ENCODE data around the gene MCC. TPM values are rescaled to one million over a fixed set of nuclear protein-coding genes. Genes with fewer than 3 reads are reported as not detected.

MCC gene
- total RNA-seq, 1 donor from 2014 or later, result 47.9 TPM

DNA sequence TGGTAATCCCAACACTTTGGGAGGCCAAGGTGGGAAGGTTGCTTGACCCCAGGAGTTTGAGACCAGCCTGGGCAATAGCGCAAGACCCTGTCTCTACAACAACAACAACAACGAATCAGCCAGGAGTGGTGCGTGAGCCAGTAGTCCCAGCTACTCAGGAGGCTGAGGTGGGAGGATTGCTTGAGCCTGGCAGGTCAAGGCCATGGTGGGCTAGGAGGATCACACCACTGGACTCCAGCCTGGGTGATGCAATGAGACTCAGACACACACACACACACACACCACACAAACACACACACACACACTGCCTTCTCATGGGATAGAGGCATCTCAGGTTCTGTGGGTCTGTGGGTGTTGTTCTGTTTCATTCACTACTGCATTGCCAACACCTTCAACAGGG, 396.6 kb downstream of the MCC start:
- Histone ChIP-seq H3K36me3 (no peaks in the 10 kb centered on the region), H3K27me3 (no peaks in the 10 kb centered on the region), H3K4me3 (no peak overlapping the region), H3K27ac (no peak overlapping the region), H3K4me1 (peaks cover 29% of the 10 kb centered on the region), H3K9me3 (no peaks in the 10 kb centered on the region)
- TF ChIP-seq POLR2AphosphoS5 (IDR thresholded peaks at IDR 0.05; ENCODE audit: insufficient read depth in 1 of 2, low read depth in 1 of 2), result no peak
- no peak for TF ChIP-seq POLR2A (IDR thresholded peaks at IDR 0.05)
- TF ChIP-seq, protein P1, sequence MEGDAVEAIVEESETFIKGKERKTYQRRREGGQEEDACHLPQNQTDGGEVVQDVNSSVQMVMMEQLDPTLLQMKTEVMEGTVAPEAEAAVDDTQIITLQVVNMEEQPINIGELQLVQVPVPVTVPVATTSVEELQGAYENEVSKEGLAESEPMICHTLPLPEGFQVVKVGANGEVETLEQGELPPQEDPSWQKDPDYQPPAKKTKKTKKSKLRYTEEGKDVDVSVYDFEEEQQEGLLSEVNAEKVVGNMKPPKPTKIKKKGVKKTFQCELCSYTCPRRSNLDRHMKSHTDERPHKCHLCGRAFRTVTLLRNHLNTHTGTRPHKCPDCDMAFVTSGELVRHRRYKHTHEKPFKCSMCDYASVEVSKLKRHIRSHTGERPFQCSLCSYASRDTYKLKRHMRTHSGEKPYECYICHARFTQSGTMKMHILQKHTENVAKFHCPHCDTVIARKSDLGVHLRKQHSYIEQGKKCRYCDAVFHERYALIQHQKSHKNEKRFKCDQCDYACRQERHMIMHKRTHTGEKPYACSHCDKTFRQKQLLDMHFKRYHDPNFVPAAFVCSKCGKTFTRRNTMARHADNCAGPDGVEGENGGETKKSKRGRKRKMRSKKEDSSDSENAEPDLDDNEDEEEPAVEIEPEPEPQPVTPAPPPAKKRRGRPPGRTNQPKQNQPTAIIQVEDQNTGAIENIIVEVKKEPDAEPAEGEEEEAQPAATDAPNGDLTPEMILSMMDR (IDR thresholded peaks at IDR 0.05), result no peak
- DNase-seq (ENCODE audit: extremely low spot score in 2 of 2), result no peak
- intact Hi-C loops (cut with DNase I), result no loop called here

DNA sequence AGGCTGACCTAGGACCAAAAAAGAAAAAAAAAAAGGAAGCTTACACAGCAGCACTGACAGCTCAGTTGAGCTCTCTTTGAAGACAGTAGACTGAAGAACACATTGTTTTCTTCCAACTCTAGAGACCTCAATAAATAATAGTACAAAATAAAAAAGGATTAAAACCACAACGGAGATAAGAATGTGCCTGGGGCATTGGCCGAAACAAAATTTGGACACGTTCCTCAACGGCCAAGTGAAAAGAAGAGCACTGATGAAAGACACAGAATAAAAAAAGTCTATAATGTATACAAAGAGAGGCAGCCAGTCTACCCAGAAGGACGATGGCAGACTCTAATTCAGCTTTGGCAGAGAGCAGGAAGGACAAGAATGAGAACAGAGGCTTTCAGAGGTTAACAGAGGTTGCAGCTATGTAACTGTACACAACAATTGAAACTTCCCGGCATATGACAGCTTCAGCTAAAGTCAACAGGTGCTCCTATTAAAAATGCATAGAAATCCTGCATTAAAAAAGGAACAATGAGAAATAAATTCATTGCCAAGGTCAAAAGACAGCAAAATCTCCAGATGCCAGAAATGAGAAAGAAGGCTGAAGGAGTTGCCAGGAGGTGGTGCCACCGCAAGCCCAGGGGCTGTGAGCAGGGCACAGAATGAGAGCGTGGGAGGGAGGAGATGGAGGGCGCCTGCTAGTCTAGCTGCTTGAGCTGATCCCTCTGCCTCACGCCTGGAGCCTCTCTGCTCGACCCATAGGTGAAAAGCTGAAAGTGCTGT, 397.7 kb downstream of the MCC start:
- H3K4me1 ChIP-seq, result peaks cover 29% of the 10 kb centered on the region
- no peak overlapping the region for H3K27ac ChIP-seq
- DNase-seq (ENCODE audit: extremely low spot score in 2 of 2), result no peak
- no peaks in the 10 kb centered on the region for H3K27me3 ChIP-seq
- H3K36me3 ChIP-seq, result peaks cover 0 to 3% of the 10 kb centered on the region in 2 donors
- H3K9me3 ChIP-seq, result no peaks in the 10 kb centered on the region
- intact Hi-C loops (cut with DNase I), result no loop called here
- H3K4me3 ChIP-seq, result no peak overlapping the region
- TF ChIP-seq, protein P1 (IDR thresholded peaks at IDR 0.05), result no peak
- TF ChIP-seq POLR2AphosphoS5 (IDR thresholded peaks at IDR 0.05; ENCODE audit: insufficient read depth in 1 of 2, low read depth in 1 of 2) (no peak), POLR2A (IDR thresholded peaks at IDR 0.05) (no peak)

DNA sequence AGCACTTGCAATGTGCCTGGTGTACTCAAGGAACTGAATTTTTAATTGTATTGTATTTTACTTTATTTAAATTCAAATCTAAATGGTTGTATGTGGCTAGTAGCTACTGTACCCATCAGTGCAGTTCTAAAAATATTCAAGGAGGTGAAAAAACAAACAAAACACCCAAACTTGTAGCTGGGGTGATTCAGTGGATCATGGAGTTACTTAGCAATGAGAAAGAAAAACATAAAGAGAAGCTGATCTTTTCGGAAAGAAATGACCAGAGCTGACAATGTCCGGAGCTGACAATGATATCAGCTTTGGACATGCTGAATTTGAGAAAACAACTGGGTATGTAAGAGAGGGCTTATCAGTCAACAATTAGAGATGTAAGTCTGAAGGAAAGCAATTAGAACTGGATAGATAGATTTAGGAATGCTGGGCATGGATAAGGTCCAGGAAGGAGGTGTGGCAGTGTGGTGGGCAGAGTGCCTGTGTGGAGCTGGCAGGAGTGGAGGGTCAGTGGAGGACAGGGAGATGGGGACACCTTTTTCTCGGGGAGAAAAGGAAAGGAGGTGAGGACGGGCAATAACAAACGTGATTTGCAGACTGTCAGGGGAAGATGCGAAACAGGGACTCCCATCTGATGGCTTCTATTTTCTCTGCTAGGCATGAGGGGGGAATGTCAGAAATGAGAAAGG, 398.5 kb downstream of the MCC start:
- H3K9me3 ChIP-seq, result no peaks in the 10 kb centered on the region
- H3K27me3 ChIP-seq, result no peaks in the 10 kb centered on the region
- peaks cover 0 to 3% of the 10 kb centered on the region in 2 donors for H3K36me3 ChIP-seq
- no peak overlapping the region for H3K27ac ChIP-seq
- no peak overlapping the region for H3K4me3 ChIP-seq
- TF ChIP-seq POLR2AphosphoS5 (IDR thresholded peaks at IDR 0.05; ENCODE audit: insufficient read depth in 1 of 2, low read depth in 1 of 2), result no peak
- TF ChIP-seq, protein P1 (IDR thresholded peaks at IDR 0.05), result no peak
- no peak for TF ChIP-seq POLR2A (IDR thresholded peaks at IDR 0.05)
- intact Hi-C loops (cut with DNase I), result no loop called here
- peak in 1 of 2 donors; percentile 56 for DNase-seq (ENCODE audit: extremely low spot score in 2 of 2)
- peaks cover 29% of the 10 kb centered on the region for H3K4me1 ChIP-seq

DNA sequence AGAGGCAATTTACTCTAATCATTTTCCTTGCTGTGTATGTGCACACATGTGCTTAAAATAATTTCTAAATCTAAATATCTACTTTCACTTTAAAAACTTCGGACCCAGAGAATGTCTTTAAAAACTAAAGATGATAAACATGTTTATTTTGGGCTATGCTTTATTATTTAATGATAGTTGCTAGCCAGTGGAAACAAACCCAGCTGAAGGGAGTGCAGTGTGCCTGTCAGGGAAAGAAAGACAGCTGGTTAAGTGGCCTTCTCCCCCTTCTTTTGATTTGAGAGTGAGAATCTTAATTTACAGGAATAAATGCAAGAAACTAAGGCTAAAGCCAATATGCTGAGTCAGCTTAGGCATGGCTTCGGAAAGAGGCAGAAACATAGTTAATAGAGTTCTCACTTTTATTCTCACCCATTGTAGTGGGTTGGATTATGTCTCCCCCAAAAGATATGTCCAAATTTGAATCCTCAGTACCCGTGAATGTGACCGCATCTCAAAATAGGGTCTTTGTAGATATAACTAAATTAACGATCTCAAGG, 400.2 kb downstream of the MCC start:
- Histone ChIP-seq H3K36me3 (peaks cover 0 to 16% of the 10 kb centered on the region in 2 donors), H3K4me3 (no peak overlapping the region), H3K4me1 (peaks cover 29% of the 10 kb centered on the region), H3K27ac (no peak overlapping the region), H3K27me3 (no peaks in the 10 kb centered on the region), H3K9me3 (no peaks in the 10 kb centered on the region)
- peak in 1 of 2 donors; percentile 29 for DNase-seq (ENCODE audit: extremely low spot score in 2 of 2)
- TF ChIP-seq POLR2AphosphoS5 (IDR thresholded peaks at IDR 0.05; ENCODE audit: insufficient read depth in 1 of 2, low read depth in 1 of 2) (no peak), POLR2A (IDR thresholded peaks at IDR 0.05) (no peak)
- TF ChIP-seq, protein P1 (IDR thresholded peaks at IDR 0.05), result no peak
- intact Hi-C loops (cut with DNase I), result no loop called here
